H1 (cell line): ENCODE results near the gene STK40.

Experiments used
- EZH2 ChIP-seq: fragments of 200-600 bp; sonication (generic); IDR thresholded peaks from 2 replicates; pipeline ENCODE4 v1.7.1; 2012; ENCODE audit warnings: low read depth, mild to moderate bottlenecking, moderate library complexity, low read length, inconsistent platforms; ENCODE audit not compliant: severe bottlenecking
- JUN ChIP-seq: IDR thresholded peaks from 2 replicates; pipeline ENCODE4 v1.6.1; 2011; ENCODE audit warnings: low read depth, mild to moderate bottlenecking, improper control_type of control experiment, low read length
- JUND ChIP-seq: IDR thresholded peaks from 2 replicates; pipeline ENCODE4 v1.6.1; 2011; ENCODE audit warnings: mild to moderate bottlenecking, improper control_type of control experiment, low read length
- POLR2A ChIP-seq, 2 experiments: IDR thresholded peaks; 1 replicate in 1 of 2; 2 replicates in 1 of 2; pipeline ENCODE4 v1.6.1; 2011; ENCODE audit warnings: low read depth in 2 of 2, low read length in 2 of 2, mild to moderate bottlenecking in 2 of 2; ENCODE audit errors: control extremely low read depth in 1 of 2
- POLR2AphosphoS5 ChIP-seq: IDR thresholded peaks from 2 replicates; pipeline ENCODE4 v1.6.1; 2011; ENCODE audit warnings: low read depth, low read length
- RFX5 ChIP-seq: IDR thresholded peaks from 2 replicates; pipeline ENCODE4 v1.6.1; 2011; ENCODE audit warnings: low read depth, low read length, improper control_type of control experiment, borderline replicate concordance
- SP1 ChIP-seq: IDR thresholded peaks from 2 replicates; pipeline ENCODE4 v1.6.1; 2011; ENCODE audit warnings: low read depth, low read length
- SP2 ChIP-seq: IDR thresholded peaks from 2 replicates; pipeline ENCODE4 v1.6.1; 2012; ENCODE audit warnings: mild to moderate bottlenecking, low read length, inconsistent platforms
- TF ChIP-seq, protein P1 (sequence below), 3 experiments: IDR thresholded peaks; 1 replicate in 2 of 3; 2 replicates in 1 of 3; pipeline versions ENCODE4 v1.5.1 to v1.6.1; 2011; ENCODE audit warnings: low read length in 3 of 3, mild to moderate bottlenecking in 3 of 3, inconsistent platforms in 2 of 3, low read depth in 1 of 3, moderate library complexity in 1 of 3; ENCODE audit not compliant: insufficient read depth in 1 of 3; ENCODE audit errors: control extremely low read depth in 1 of 3
- TF ChIP-seq, protein P2 (sequence below): IDR thresholded peaks from 2 replicates; pipeline ENCODE4 v1.6.1; 2012; ENCODE audit warnings: inconsistent platforms

DNA sequence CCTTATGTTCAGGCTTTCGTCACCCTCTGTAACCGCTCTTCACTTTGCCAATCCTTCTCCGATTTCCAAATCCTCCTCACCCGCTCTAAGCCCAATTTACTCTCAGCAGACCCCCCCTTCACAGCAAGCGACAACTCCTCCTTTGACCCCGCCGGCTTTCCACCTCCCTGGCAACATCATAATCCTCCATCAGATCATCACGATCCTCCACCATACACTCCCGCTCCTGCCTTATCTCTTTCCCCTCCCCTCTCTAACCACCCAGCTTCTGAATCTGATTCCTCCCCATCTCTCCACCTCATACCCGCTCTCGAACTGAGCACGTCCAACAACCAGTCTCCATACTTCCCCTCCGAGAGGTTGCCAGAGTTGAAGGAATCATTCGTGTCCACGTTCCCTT is 54.8 kb downstream of the STK40 start:
- TF ChIP-seq SP2 (no peak), POLR2A (IDR thresholded peaks at IDR 0.05; ENCODE audit: control extremely low read depth in 1 of 2, low read depth in 2 of 2, low read length in 2 of 2) (no peak), EZH2 (no peak), RFX5 (no peak), SP1 (no peak), POLR2AphosphoS5 (no peak), JUND (no peak), JUN (no peak)
- TF ChIP-seq, protein P1, sequence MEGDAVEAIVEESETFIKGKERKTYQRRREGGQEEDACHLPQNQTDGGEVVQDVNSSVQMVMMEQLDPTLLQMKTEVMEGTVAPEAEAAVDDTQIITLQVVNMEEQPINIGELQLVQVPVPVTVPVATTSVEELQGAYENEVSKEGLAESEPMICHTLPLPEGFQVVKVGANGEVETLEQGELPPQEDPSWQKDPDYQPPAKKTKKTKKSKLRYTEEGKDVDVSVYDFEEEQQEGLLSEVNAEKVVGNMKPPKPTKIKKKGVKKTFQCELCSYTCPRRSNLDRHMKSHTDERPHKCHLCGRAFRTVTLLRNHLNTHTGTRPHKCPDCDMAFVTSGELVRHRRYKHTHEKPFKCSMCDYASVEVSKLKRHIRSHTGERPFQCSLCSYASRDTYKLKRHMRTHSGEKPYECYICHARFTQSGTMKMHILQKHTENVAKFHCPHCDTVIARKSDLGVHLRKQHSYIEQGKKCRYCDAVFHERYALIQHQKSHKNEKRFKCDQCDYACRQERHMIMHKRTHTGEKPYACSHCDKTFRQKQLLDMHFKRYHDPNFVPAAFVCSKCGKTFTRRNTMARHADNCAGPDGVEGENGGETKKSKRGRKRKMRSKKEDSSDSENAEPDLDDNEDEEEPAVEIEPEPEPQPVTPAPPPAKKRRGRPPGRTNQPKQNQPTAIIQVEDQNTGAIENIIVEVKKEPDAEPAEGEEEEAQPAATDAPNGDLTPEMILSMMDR (IDR thresholded peaks at IDR 0.05; ENCODE audit: control extremely low read depth in 1 of 3, insufficient read depth in 1 of 3, low read depth in 1 of 3, low read length in 3 of 3) = no peak
- TF ChIP-seq, protein P2, sequence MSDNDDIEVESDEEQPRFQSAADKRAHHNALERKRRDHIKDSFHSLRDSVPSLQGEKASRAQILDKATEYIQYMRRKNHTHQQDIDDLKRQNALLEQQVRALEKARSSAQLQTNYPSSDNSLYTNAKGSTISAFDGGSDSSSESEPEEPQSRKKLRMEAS = no peak
